Measurements from ENCODE around the gene PRIMA1.
"Not testable (repeated sequence)": the region's sequence is repeated elsewhere in the genome, so short reads cannot be mapped to it uniquely, and the experiment has no call there.

The PRIMA1 gene, protein sequence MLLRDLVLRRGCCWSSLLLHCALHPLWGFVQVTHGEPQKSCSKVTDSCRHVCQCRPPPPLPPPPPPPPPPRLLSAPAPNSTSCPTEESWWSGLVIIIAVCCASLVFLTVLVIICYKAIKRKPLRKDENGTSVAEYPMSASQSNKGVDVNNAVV

DNA sequence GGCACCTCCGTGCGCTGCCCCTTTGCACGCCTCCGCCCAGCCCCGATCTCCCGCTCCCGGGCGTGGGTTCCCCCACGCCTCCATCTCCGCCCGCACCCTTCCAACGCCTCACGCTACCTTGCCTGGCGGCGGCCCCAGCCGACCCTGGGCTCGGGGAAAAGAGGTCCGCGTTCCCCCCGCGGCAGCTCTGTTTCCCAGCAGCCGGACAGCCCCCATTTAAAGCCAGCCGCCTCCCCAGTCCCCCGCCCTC is at the start of gene PRIMA1:
Gene PRIMA1 (minus strand): TSS at position 193 of the 250 bp plus-strand sequence. CDS start 767 bp downstream, outside the sequence.
- no peak for DNase-seq

DNA sequence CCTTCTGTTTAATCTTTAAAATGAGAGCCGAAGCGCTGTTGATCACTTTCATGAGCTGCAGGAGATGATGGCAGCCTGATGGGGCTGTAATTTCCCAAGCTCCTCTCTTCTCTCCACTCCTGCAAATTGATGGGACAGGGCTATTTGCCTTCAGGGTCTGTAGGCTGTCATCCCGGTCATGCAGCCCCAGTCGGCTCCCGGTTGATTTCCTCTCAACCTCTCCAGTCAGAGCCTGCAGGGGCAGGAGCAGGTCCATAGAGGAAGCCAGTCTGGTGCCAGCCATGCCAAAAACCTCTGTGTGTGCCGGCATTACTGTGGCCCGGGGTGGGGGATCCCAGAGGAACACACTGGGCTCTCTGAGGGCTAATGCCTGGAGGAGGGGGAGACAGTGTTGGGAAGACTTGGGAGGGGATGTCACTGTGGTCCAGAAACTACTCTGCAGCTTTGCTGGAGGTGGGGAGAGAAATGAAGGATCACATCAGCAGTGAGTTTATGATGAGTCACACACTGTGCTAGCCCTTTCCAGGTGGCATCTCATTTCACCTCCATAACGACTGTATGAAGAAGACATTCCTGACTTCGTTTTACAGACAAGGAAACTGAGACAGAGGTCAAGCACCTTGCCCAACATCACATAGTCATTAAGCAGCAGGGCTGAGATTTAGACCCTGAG is 46.5 kb upstream of the PRIMA1 start:
- no peak for DNase-seq

DNA sequence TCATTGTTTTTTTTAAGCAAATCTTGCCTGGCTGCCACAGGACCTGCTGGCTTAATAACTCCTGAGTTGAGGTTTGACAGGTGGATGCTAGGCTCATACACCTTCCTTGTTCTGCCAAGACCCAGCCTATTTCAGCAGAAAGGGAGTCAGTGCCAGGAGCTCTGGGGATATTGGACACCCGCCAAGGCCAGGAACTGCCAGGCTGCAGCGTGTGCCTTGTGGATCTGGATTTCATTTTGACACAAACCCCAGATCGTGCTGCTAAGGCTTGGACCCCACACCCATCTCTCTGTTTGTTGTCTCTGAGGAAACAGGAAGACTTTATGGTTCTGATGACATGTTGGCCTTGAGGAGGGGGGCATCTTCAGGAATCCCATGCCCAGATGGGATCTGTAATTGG is 44.4 kb upstream of the PRIMA1 start:
- peak; percentile 31 for DNase-seq

DNA sequence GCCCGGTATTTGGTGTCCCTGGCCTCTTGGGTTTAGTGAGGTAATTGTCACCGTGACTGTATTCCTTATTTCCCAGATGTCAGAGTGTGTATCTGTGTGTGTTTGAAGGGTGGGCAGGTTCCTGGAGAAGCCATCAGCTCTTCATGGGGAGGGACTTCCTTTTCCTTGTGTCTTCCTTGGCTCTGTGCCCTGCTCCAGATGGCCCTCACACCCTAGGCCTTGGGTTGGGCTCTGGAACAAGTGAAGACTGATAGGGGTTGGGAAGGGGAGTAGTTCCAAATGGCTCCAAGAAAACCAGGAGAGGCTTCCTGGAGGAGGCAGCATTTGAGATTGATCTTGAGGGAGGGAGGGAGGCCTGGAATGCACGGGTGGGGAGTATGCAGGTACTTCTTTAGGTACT is 43.8 kb upstream of the PRIMA1 start:
- no peak for DNase-seq

DNA sequence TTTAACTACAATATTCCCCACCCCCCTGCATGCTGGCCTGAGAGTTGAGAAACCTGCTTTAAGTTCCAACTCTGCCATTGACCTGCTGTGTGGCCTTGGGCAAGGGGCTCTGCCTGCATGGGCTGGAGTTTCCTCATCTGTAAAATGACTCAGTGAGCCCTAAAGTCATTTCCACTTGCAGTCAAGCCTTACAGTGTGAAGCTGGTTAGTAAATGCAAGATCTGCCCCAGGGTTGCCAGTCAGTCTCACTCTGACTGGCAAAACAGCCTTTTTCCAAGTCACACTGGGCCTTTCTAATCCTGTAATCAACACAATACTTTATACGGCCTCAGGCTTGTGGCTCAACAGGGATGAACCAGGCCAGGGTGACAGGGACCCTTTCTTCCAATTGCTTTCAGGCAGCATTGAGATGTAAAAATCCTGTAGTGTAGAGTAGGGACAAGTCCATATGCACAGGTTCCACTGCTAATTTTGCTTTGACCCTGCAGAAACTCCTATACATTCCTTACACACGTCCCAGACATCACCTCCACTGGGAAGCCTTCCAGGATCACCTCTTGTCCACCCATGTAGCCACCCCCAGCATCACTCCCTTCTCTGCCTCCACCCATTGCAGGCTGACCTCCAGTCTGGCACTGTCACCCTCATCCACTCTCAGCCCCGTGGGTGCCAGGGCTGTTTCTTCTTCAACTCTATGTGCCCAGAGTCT is 42.6 kb upstream of the PRIMA1 start:
- DNase-seq, result no peak

DNA sequence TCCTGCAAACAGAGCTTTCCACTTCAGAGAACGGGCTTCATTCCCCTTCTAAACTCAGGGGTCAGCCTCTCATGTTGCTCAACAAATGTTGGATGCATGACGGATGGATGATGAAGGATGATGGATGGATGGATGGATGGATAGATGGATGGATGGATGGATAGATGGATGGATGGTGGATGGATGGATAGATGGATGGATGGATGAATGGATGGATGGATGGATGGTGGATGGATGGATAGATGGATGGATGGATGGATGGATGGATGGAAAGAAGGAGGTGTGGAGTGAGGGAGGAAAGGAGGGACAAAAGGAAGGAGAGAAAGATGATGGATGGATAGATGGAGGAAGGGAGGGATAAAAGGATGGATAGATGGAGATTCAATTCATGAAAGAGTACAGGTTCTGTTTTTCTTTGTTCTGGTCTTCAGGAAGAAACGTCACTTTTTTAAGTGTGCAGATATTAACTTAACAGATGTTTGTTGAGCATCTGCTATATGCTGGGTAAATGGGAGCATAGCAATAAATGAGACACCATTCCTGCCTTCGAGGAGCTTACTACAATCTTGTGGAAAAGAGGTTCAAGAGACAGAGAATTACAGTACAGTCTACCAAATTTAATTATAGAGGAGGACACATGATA is 41.7 kb upstream of the PRIMA1 start:
- DNase-seq, result no peak

DNA sequence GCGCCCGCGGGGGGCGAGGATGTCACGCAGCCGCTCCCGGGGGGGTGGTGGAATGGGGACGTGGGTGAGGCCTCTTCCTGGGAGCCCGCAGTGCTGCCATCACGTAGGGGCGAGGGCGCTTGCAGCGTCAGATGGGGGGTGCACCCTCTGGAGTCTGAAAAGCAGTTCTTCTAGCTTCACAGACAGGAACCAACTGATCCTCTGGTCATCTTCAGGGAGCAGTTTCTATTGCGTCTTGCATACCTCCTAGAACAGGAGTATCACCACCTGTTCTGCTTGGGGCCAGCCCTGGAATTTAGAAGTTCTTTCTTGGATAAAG is 36.9 kb upstream of the PRIMA1 start:
- no peak for DNase-seq

DNA sequence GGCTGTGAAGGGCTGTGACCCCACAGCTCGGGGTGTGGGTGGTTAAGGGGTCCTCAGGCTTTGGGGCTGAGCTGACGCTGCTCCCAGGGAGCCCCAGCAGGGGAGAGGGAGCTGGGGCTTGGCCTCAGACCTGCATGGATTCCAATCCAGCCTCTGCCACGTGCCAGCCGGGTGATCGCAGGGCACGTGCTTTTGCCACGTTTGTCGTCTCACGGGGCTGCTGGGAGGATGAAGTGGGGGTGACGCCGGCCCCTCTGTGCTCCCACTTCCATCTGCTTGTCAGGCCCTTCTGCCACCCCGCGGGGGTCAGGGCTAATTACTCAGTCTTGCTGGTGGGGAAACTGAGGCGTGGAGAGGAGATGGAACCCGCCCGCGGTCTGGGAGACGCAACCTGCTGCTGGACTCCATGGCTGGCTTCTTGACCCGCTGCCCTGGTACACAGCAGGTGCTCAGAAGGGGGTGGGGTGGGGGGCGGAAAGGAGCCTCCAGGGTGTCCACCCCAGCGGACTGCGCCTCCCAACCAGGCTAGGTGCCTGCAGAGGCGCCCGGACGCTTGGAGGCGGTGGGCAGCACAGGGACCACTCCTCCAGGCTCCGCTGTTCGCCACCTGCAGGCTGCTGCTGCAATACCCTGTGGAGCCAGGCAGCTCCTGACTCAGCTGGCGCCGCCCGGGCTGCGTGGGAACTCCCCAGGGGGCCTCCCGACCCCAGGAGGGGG is 36.4 kb upstream of the PRIMA1 start:
- DNase-seq, result no peak

DNA sequence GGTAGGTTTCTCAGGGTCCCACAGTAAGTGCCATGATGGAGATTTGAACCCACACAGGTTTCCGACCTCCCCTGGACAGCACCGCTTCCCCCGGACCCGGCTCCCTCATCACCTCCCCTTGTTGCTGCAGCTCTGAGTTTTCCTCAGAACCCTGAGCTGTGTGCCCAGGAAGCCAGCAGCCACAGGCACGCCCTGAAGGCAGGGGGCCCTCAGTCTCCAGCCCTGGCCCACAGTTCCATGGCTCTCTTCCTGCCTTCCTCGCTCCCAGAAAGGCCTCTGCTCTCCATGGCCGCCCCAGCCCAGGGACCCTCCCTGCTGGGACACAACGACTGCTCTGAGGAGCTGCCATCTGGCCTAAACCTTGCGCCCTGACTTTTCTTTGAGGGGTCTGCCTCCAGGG is 35.8 kb upstream of the PRIMA1 start:
- no peak for DNase-seq

DNA sequence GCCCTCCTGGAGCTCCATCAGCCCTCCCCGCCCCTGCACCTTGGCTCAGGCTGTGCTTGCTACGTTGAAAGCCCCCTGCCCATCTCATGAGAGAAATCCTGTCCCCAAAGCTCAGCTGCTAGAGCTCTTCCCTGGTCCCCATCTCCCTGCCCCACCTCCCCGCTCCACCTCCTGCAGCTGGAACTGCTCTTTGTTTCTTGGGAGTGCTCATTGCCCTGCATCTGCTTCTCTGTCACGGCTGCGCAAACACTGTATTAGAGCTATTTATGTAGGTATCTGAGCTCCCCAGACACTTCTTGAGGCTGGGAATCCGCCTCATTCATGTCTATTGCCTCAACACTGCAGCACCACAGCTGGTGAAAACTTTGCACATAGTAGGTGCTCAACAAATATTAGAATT is 32.8 kb upstream of the PRIMA1 start:
- no peak for DNase-seq

DNA sequence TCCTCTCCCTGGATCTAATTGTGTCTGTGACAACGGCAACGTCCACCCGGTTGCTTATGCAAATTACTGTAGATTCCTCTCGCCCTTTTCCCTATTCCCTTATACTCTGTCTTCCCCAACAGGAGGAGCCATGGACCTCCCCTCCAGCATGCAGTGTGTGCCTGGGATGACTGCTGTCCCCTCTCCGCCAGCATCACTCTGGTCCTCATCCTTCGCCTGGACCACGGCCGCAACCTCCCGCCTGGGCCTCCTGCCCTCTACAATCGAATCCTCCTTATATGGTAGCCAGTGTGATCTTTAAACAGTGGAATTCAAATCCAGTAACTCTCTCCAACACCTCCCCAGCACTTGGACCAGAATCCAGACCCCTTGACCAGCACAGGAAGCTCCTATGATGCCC is 30.6 kb upstream of the PRIMA1 start:
- DNase-seq, result no peak

DNA sequence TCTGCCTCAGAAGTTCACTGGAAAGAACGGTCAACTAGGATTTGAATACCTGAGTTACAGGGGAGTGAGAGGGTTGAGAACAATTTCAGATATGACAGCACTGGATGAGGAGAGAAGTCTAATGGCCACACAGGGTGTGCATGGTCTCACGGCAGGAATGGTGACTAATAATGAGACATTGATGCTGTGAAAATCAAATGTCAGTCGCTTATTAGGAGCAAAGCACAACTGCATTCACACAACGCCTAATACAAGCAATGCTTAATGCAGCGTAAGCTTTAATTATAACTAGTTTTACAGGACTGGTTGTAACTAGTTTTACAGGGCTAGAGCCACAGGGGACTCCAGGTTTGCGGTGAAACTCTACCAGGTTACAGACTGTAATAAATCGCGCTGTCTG is 23.4 kb upstream of the PRIMA1 start:
- DNase-seq, result no peak

DNA sequence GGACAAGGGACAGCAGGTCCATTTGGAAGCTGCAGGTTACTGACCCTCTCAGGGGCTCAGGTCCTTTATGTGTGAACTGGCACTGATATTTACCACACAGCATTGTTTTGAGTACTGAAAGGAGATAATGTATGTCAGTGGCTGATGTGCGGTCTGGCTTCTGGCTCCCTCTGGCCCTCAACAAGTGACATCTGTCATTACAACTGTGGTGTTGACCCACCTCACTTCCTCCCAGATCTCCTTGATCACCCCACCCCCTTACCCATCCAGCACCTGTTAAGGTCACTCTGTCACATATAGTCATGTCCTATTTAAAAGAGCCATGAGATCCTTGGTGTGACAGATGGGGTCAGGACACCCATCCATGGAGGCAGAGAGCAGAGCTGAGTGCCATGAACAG is 22.7 kb upstream of the PRIMA1 start:
- no peak for DNase-seq

DNA sequence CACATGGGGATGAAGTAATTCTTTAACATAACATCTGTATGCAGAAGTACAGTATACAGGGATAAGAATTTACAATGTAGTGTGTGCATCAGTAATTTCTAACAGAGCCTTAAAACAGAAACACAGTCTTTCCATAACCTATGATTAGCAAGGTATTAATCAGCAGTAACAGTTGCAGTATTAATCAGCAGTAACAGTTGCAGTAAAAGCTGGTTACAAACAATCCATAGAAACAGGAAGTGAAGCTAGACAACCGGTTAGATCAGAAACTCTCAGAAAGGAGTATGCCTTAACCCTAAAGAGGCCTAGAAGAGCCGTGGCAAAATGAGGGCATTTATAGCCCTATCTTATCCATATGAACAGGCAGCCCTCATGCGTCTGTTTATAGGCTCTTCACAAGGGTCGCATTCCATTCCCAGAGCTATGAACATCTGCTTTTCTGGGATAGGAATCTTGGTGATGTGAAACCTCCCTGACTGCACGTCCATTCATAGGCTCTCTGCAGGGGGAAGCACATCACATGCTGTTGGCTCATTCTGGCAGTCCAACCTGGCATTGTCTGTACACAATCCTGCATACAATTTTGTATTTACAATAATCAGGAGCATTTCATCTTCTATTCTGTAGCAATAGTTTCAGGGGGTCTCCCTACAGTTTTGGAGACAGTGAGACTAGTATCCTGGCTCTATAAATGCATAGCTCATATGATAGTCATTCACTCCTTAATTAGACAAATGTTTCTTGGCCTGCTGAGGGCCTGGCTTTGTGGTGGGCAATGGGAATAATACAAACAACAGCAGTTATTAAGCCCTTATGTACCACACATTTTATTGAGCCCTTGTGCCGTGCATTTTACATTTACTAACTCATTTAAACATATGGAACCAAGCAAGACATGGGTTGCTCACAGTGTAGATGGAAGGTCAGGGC is 21.5 kb upstream of the PRIMA1 start:
- not testable (repeated sequence) for DNase-seq

DNA sequence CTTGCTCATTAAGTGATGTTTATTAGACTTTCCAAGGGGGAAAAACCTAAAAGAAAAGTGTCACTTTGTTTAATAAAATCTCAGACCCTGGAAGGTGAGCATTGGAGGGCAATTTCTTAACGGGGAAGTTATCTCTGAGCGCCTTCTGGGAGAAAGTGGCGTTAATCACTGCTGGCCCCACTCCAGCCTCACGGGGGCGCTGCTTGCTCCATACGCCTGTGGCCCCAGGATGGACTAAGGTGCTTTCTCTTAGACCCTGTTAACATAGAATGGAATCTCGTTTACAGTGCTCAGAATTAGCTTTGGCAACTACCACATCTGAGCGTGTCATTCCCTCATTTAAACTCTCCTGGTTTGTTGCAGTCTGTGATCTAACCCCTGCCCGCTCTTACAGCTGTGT is 16.4 kb upstream of the PRIMA1 start:
- no peak for DNase-seq

DNA sequence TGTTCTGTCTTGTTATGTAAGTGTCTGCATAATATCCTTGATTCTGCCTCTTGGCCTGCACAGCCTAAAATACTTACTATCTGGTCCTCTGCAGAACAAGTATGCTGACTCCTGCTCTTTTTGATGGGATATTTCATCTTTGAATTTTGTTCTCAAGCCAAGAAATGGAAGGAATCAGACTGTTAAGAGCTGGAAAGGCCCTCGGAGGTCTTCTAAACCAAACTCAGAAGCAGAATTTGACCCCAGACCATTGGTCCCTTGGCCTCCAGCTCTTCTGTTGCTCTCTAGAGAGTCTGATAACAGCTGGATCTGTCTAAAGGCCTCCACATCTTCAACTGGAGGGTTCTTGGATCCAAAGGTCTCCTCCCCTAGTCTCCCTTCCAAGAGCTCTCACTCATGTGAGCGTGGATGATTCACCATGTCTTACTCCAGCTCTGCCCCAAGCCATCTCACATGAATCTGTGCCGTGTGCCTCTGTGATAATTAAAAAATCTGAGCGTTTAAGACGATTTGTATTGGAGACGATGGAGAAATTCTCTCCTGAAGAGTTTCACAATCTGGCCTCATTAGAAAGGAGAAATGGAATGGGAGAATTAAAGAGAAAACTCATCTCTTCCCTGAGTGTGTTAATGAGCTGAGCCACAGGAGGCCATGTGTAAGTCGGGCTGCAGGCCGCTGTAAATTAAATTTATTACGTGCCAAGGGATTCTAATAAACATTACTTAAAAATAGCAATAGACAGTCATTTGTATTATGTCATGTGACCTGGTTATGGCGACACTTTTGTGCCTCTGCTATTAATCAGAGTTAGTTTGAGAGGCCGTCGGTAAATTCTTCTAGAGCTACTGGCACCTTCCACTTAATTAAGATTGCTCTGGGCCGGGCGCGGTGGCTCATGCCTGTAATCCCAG is 15.4 kb upstream of the PRIMA1 start:
- DNase-seq, result no peak

DNA sequence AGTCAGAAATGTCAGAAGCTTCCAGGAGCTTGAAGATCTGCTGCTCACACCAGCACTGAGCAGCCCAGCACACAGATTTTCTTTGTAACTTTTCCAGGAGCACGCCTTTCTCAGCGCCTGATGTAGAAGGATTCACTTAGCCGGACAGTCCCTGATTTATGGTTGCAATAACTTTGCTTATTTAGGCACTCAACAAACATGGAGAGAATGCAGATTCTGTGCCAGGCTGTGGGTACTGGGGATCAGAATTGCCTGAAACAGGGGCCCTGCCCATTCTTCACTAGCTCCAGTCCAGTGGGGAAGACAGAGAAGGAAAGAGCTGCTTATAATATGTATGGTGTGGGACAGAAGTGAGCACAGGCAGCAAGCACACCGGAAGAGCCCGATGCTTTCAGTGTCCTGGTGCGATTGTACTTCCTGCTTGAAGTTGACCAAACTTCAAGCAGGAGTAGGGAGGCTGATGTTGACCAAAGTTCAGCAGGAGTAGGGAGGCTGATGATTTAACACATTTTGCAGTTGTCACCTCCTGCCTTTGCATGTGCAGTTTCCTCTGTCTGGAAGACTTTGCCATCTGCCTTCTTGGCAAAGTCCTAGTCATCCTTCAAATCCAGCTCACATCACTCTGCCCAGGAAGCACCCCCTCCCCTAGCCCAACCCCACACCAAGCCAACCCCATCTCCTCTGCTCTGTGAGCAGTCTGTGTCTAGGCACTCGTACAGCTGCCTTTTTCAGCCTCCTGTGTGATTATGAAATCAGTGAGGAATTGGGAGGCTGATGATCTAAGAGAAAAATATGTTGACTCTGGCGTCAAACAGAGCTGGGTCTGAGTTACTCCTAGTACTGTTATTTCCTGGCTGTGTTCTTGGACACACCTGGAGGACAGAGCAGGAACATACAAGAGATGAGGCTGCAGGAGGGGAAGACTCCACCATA is 12.0 kb upstream of the PRIMA1 start:
- DNase-seq, result no peak

DNA sequence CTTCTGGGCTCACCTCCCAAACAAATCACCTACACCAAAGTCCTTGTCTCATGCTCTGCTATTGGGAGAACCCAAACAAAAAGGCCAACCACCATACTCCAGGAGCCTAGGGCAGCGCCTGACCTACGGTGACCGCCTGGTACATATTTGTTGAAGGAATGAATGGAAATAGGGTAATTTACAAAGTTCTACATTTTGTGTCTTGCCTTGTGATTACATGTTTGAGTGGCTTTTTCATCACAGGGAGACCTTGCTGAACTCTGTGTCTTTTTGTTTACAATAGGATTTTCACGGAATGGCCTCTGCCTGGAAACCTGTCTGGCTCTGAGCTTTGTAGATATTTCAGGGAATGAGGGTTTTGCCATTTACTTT is 11.3 kb upstream of the PRIMA1 start:
- no peak for DNase-seq

DNA sequence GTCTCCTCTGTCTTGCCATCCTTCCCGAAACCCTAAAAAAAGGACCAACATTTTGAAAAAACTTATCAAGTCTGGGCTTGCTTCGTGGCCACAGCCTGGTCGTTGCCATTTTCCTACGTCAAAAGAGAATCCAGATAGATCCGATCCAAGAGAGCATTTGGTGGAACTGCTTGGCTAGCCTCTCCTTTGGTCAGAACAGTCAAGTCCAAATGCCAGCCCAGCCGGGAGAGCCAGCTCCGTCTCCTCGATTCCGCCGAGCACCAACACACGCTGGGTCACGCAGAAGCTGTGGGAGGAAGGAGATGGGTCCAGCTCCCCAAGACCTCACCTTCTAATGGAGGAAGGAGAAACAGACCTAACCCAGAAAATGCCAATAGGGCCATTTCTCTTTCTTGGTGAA is 9.3 kb upstream of the PRIMA1 start:
- DNase-seq, result no peak

DNA sequence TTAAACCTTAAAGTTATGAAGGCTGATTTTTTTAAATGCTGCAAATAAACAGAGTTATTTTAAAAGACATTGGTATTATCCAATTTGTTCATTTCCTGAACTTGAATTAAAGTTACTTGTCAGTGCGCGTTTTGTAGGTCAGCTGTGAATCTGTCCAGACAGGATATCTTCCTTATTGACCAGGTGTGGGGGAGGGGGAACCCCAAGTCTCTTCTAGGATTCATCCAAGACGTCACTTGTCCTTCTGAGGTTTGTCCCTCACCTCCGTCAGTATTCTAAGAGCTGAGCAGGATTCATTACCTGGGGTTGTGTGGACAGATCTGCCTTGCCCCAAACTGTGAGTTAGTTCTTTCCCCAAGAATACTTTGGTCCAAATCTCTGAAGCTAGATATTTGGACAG is 8.8 kb upstream of the PRIMA1 start:
- DNase-seq, result no peak
